RWPE2 (cell line): ENCODE measurements around the gene IRF9.
A peak's percentile ranks its signal among the peaks of the same experiment; 100 is the strongest.

Experiments used
- ATAC-seq: fragments of 200-7000 bp; cut with Tn5 transposase; 3 replicates; pipeline ENCODE4 v1.9.1; 2021; ENCODE audit warnings: low read depth
- DNase-seq: peaks from one replicate; pipeline ENCODE4 v3.0.0-alpha.2; 2020; ENCODE audit warnings: low spot score
- H3K27ac ChIP-seq: fragments of 450-650 bp; 2 replicates; pipeline ENCODE4 v1.5.1; 2017; ENCODE audit warnings: mild to moderate bottlenecking; ENCODE audit not compliant: poor library complexity, severe bottlenecking
- H3K27me3 ChIP-seq: fragments of 250-450 bp; sonication (Bioruptor Pico); 2 replicates; pipeline ENCODE4 v1.5.1; 2021; ENCODE audit warnings: mild to moderate bottlenecking, moderate library complexity; ENCODE audit not compliant: insufficient read depth, poor library complexity, severe bottlenecking
- H3K36me3 ChIP-seq: fragments of 250-450 bp; sonication (Bioruptor Pico); 2 replicates; pipeline ENCODE4 v1.5.1; 2020; ENCODE audit warnings: low read depth, mild to moderate bottlenecking, moderate library complexity
- H3K4me1 ChIP-seq: fragments of 250-450 bp; sonication (Bioruptor Pico); 2 replicates; pipeline ENCODE4 v1.5.1; 2021; ENCODE audit warnings: mild to moderate bottlenecking, moderate library complexity; ENCODE audit not compliant: insufficient read depth, poor library complexity, severe bottlenecking
- H3K4me3 ChIP-seq: fragments of 250-450 bp; sonication (Bioruptor Pico); 2 replicates; pipeline ENCODE4 v1.5.1; 2021; ENCODE audit warnings: mild to moderate bottlenecking, moderate library complexity; ENCODE audit not compliant: severe bottlenecking
- H3K9me3 ChIP-seq: fragments of 250-450 bp; sonication (Bioruptor Pico); 2 replicates; pipeline ENCODE4 v1.5.1; 2021; ENCODE audit warnings: mild to moderate bottlenecking, moderate library complexity; ENCODE audit not compliant: severe bottlenecking
- TF ChIP-seq, protein P1 (sequence below): fragments of 450-650 bp; IDR thresholded peaks from one replicate; pipeline ENCODE4 v1.5.1; 2017; ENCODE audit warnings: mild to moderate bottlenecking, moderate library complexity; ENCODE audit not compliant: poor library complexity, severe bottlenecking

The IRF9 gene

GRCh38 chr14:24141097-24141880 lies 19.8 kb upstream of the IRF9 start, which contains the start of gene EMC9:
Gene EMC9 (minus strand): TSS chr14:24141591. CDS start chr14:24141304, 287 bp downstream.
- ATAC-seq: peak; percentile 86
- H3K27me3 ChIP-seq: no peaks in the 10 kb centered on the region
- peak within 1 kb of the TSS; percentile 65 for H3K4me3 ChIP-seq
- peak within 1 kb of the TSS; percentile 83 for H3K27ac ChIP-seq
- TF ChIP-seq, protein P1, sequence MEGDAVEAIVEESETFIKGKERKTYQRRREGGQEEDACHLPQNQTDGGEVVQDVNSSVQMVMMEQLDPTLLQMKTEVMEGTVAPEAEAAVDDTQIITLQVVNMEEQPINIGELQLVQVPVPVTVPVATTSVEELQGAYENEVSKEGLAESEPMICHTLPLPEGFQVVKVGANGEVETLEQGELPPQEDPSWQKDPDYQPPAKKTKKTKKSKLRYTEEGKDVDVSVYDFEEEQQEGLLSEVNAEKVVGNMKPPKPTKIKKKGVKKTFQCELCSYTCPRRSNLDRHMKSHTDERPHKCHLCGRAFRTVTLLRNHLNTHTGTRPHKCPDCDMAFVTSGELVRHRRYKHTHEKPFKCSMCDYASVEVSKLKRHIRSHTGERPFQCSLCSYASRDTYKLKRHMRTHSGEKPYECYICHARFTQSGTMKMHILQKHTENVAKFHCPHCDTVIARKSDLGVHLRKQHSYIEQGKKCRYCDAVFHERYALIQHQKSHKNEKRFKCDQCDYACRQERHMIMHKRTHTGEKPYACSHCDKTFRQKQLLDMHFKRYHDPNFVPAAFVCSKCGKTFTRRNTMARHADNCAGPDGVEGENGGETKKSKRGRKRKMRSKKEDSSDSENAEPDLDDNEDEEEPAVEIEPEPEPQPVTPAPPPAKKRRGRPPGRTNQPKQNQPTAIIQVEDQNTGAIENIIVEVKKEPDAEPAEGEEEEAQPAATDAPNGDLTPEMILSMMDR: peak; percentile 34
- DNase-seq: peak; percentile 100
- H3K4me1 ChIP-seq: peaks cover 15% of the 10 kb centered on the region
- H3K36me3 ChIP-seq: peaks cover 52% of the 10 kb centered on the region
- no peaks in the 10 kb centered on the region for H3K9me3 ChIP-seq

- no peak for DNase-seq
- Histone ChIP-seq H3K4me1 (peaks cover 15% of the 10 kb centered on the region), H3K27ac (no peak overlapping the region), H3K27me3 (no peaks in the 10 kb centered on the region), H3K4me3 (no peak overlapping the region), H3K36me3 (peaks cover 39% of the 10 kb centered on the region), H3K9me3 (no peaks in the 10 kb centered on the region)
- ATAC-seq: no peak
- TF ChIP-seq, protein P1: no peak
Measured at GRCh38 chr14:24143511-24143910, 17.6 kb upstream of the IRF9 start.

DNA sequence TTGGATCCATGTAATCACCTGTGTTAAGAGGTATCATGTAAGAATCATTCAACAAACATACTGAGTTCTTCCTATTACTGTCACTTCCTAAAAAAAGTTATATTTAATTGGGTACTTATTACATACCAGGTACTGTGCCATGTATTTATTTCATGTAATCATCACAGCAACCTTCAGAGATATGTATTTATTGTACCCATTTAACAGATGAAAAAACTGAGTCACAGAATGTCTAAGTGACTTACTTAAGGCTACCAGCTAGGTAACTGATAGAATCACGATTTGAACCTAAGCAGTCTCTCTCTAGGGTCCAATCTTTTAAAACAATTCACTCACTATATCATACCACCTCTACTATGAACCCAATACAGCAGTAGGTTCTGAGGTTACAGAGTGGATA lies 16.6 kb upstream of the IRF9 start:
- Histone ChIP-seq H3K4me3 (no peak overlapping the region), H3K27me3 (no peaks in the 10 kb centered on the region), H3K9me3 (no peaks in the 10 kb centered on the region), H3K27ac (no peak overlapping the region), H3K4me1 (peaks cover 15% of the 10 kb centered on the region), H3K36me3 (peaks cover 39% of the 10 kb centered on the region)
- ATAC-seq (no peak), DNase-seq (no peak)
- TF ChIP-seq, protein P1: no peak

DNA sequence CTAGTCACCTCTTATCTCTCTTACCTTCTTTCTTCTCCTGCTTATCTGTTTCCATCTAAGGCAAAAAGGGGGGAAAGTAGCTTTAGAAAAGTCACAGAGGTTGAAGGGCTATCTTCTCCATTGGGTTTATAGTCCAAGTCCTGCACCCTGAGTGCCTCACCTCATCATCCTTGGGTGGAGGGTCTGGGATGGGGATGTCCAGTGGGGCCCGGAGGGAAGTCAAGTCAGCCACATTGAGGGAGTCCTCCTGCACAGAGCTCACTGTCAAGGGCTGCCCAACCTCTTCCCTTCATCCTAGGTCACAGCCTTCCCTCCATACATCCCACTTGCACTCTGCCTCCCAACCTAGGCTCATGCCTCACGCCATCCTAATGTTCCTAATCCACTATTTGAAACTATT lies 15.8 kb upstream of the IRF9 start:
- TF ChIP-seq, protein P1: no peak
- H3K36me3 ChIP-seq: peaks cover 39% of the 10 kb centered on the region
- H3K27ac ChIP-seq: peak overlapping the region; percentile 81
- no peak for ATAC-seq
- H3K9me3 ChIP-seq: no peaks in the 10 kb centered on the region
- peaks cover 10% of the 10 kb centered on the region for H3K4me1 ChIP-seq
- no peaks in the 10 kb centered on the region for H3K27me3 ChIP-seq
- peak overlapping the region; percentile 75 for H3K4me3 ChIP-seq
- DNase-seq: no peak
